Astrocyte (in vitro differentiated cells and primary cell): ENCODE data around the gene ATG14. TPM values are rescaled to one million over a fixed set of nuclear protein-coding genes. Genes with fewer than 3 reads are reported as not detected.
"Not testable (repeated sequence)": the region's sequence is repeated elsewhere in the genome, so short reads cannot be mapped to it uniquely, and the experiment has no call there.

Source experiments
- DNase-seq: peaks from one replicate; pipeline ENCODE4 v3.0.0-alpha.2; 2010; ENCODE audit warnings: low read depth
- FAIRE-seq: peaks from 2 replicates; lab custom pipeline; 2011; peaks lifted over from hg19 to GRCh38; lab: Jason Lieb, UNC
- H2AFZ ChIP-seq: 2 replicates; pipeline ENCODE4 v1.6.0; 2012; ENCODE audit warnings: low read depth, low read length, inconsistent platforms
- H3K27ac ChIP-seq: 2 replicates; pipeline ENCODE4 v1.5.1; 2011; ENCODE audit warnings: low read depth, low read length, inconsistent platforms
- H3K27me3 ChIP-seq: 2 replicates; pipeline ENCODE4 v1.6.0; 2011; ENCODE audit warnings: low read length, inconsistent platforms; ENCODE audit not compliant: insufficient read depth
- H3K36me3 ChIP-seq: 2 replicates; pipeline ENCODE4 v1.5.1; 2011; ENCODE audit warnings: low read length, inconsistent platforms; ENCODE audit not compliant: insufficient read depth
- H3K4me1 ChIP-seq: 2 replicates; pipeline ENCODE4 v1.5.1; 2011; ENCODE audit warnings: low read length, inconsistent platforms; ENCODE audit not compliant: insufficient read depth
- H3K4me2 ChIP-seq: 2 replicates; pipeline ENCODE4 v1.6.0; 2012; ENCODE audit warnings: low read length, inconsistent platforms
- H3K4me3 ChIP-seq: 2 replicates; pipeline ENCODE4 v1.5.1; 2011; ENCODE audit warnings: low read depth, mild to moderate bottlenecking, low read length, inconsistent platforms; ENCODE audit not compliant: insufficient read depth
- H3K79me2 ChIP-seq: 2 replicates; pipeline ENCODE4 v1.6.0; 2012; ENCODE audit warnings: mild to moderate bottlenecking, low read length, inconsistent platforms; ENCODE audit not compliant: insufficient read depth
- H3K9ac ChIP-seq: 2 replicates; pipeline ENCODE4 v1.6.0; 2012; ENCODE audit warnings: mild to moderate bottlenecking, low read length, inconsistent platforms
- H3K9me3 ChIP-seq: 2 replicates; pipeline ENCODE4 v1.5.1; 2012; ENCODE audit warnings: low read depth, mild to moderate bottlenecking, low read length, inconsistent platforms; ENCODE audit not compliant: insufficient read depth
- H4K20me1 ChIP-seq: 2 replicates; pipeline ENCODE4 v1.6.0; 2012; ENCODE audit warnings: low read length, inconsistent platforms; ENCODE audit not compliant: insufficient read depth
- H3K27ac Mint-ChIP-seq: one replicate; pipeline ENCODE4 v1.8.0; 2021; ENCODE audit warnings: mild to moderate bottlenecking, mixed read lengths; ENCODE audit not compliant: unreplicated experiment
- H3K27me3 Mint-ChIP-seq: one replicate; pipeline ENCODE4 v1.8.0; 2021; ENCODE audit warnings: low read depth, mixed read lengths; ENCODE audit not compliant: unreplicated experiment
- H3K36me3 Mint-ChIP-seq: one replicate; pipeline ENCODE4 v1.8.0; 2021; ENCODE audit warnings: low read depth, mixed read lengths; ENCODE audit not compliant: unreplicated experiment
- H3K4me1 Mint-ChIP-seq: one replicate; pipeline ENCODE4 v1.8.0; 2021; ENCODE audit warnings: low read depth, mixed read lengths; ENCODE audit not compliant: unreplicated experiment
- H3K4me3 Mint-ChIP-seq: one replicate; pipeline ENCODE4 v1.8.0; 2021; ENCODE audit warnings: mild to moderate bottlenecking, moderate library complexity, mixed read lengths; ENCODE audit not compliant: unreplicated experiment
- H3K9me3 Mint-ChIP-seq: one replicate; pipeline ENCODE4 v1.8.0; 2021; ENCODE audit warnings: mild to moderate bottlenecking, mixed read lengths; ENCODE audit not compliant: unreplicated experiment
- EZH2 ChIP-seq: IDR thresholded peaks from 2 replicates; pipeline ENCODE4 v1.6.1; 2012; ENCODE audit warnings: mild to moderate bottlenecking, low read length, inconsistent platforms; ENCODE audit not compliant: insufficient read depth
- total RNA-seq: library from RNA; stranded (reverse); gene quantifications from 2 replicates; pipeline ENCODE4 v1.2.1, GENCODE V29; 2021
- TF ChIP-seq, protein P1 (sequence below): IDR thresholded peaks from 2 replicates; pipeline ENCODE4 v1.5.1; 2011; ENCODE audit warnings: low read depth, mild to moderate bottlenecking, inconsistent platforms, low read length, moderate library complexity; ENCODE audit not compliant: insufficient read depth

Gene ATG14
- total RNA-seq, 1 donor from 2014 or later = 11.5 TPM

DNA sequence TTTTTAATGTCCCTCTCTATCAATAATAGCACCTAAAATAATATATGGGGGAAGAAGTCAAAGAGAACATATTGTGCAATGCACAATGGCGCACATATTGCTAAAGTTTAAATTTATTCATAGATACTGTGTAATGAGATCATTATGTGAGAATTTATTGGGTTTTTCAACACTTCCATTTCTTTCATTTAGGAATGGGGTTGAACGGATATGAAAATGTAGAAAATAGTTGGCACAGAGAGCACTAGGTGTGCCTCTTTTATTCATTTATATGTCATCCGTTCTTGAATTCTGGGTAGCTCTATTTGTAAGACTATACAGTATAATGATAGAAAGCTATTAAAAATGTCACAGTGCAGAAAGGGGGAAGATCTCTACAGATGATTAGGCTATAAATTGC lies 63.9 kb downstream of the ATG14 start:
- Mint-ChIP-seq H3K27me3 (no peaks in the 10 kb centered on the region), H3K4me3 (no peak overlapping the region), H3K27ac (no peak overlapping the region), H3K4me1 (peaks cover 5% of the 10 kb centered on the region), H3K9me3 (no peaks in the 10 kb centered on the region), H3K36me3 (peaks cover 15% of the 10 kb centered on the region)
- H3K36me3 ChIP-seq = peaks cover 13% of the 10 kb centered on the region
- peaks cover 68% of the 10 kb centered on the region for H4K20me1 ChIP-seq
- H3K9ac ChIP-seq = no peak overlapping the region
- H3K4me1 ChIP-seq = no peaks in the 10 kb centered on the region
- H3K9me3 ChIP-seq = no peaks in the 10 kb centered on the region
- no peak overlapping the region for H3K4me2 ChIP-seq
- TF ChIP-seq EZH2 = no peak
- TF ChIP-seq, protein P1, sequence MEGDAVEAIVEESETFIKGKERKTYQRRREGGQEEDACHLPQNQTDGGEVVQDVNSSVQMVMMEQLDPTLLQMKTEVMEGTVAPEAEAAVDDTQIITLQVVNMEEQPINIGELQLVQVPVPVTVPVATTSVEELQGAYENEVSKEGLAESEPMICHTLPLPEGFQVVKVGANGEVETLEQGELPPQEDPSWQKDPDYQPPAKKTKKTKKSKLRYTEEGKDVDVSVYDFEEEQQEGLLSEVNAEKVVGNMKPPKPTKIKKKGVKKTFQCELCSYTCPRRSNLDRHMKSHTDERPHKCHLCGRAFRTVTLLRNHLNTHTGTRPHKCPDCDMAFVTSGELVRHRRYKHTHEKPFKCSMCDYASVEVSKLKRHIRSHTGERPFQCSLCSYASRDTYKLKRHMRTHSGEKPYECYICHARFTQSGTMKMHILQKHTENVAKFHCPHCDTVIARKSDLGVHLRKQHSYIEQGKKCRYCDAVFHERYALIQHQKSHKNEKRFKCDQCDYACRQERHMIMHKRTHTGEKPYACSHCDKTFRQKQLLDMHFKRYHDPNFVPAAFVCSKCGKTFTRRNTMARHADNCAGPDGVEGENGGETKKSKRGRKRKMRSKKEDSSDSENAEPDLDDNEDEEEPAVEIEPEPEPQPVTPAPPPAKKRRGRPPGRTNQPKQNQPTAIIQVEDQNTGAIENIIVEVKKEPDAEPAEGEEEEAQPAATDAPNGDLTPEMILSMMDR = no peak
- no peak for DNase-seq
- no peak for FAIRE-seq
- H3K4me3 ChIP-seq = no peak overlapping the region
- no peaks in the 10 kb centered on the region for H3K27me3 ChIP-seq
- no peak overlapping the region for H2AFZ ChIP-seq
- H3K79me2 ChIP-seq = peaks cover 43% of the 10 kb centered on the region
- H3K27ac ChIP-seq = no peak overlapping the region

DNA sequence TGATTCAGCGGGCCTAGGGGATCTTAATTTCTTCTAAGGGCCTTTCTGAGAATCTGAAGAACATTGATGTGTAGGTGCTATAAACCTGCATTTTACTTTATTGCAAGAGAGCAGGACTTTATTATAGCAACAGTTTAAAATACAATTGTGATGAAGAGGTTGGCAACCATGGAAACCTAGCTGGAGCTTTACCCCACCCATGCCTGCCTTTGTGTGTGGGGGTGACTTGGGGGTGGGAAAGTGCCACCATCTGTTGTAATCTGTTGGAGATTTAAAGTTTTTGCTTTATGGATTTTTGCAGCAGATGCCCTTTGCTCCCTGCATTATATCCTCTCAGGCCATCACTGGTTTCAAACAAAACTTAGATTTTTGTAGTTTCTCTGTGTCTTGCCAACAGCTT lies 64.6 kb downstream of the ATG14 start:
- H3K9me3 Mint-ChIP-seq = no peaks in the 10 kb centered on the region
- no peak overlapping the region for H3K27ac ChIP-seq
- no peak for DNase-seq
- no peak overlapping the region for H3K27ac Mint-ChIP-seq
- no peaks in the 10 kb centered on the region for H3K4me1 ChIP-seq
- peaks cover 12% of the 10 kb centered on the region for H3K36me3 ChIP-seq
- no peaks in the 10 kb centered on the region for H3K27me3 ChIP-seq
- no peaks in the 10 kb centered on the region for H3K9me3 ChIP-seq
- H3K79me2 ChIP-seq = peaks cover 48% of the 10 kb centered on the region
- H3K36me3 Mint-ChIP-seq = peaks cover 15% of the 10 kb centered on the region
- no peak overlapping the region for H2AFZ ChIP-seq
- H3K4me3 Mint-ChIP-seq = no peak overlapping the region
- no peak overlapping the region for H3K4me2 ChIP-seq
- H4K20me1 ChIP-seq = peaks cover 72% of the 10 kb centered on the region
- no peak overlapping the region for H3K4me3 ChIP-seq
- H3K4me1 Mint-ChIP-seq = peaks cover 6% of the 10 kb centered on the region
- TF ChIP-seq, protein P1 = no peak
- TF ChIP-seq EZH2 = no peak
- no peak overlapping the region for H3K9ac ChIP-seq
- no peaks in the 10 kb centered on the region for H3K27me3 Mint-ChIP-seq
- no peak for FAIRE-seq

DNA sequence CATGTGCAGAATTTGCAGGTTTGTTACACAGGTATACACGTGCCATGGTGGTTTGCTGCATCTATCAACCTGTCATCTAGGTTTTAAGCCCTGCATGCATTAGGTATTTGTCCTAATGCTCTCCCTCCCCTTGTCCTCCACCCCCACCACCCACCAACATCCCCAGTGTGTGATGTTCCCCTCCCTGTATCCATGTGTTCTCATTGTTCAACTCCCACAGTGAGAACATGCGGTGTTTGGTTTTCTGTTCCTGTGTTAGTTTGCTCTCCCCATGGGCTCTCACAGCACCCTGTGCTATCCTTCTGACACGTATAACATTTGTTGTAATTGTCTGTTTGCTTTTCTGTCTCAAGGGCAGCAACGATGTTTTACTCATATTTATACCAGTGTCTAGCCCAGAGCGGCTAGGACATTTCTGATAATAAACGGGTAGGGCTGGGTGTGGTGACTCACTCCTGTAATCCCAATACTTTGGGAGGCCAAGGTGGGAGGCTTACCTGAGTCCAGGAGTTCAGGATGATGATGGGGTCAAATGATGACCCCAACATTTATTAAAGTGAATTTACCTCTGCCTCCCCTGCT lies 67.0 kb downstream of the ATG14 start:
- H3K36me3 Mint-ChIP-seq, H3K4me2 ChIP-seq, FAIRE-seq, H3K27ac Mint-ChIP-seq, H3K9me3 ChIP-seq, H3K4me3 Mint-ChIP-seq, H3K9me3 Mint-ChIP-seq, DNase-seq, H3K4me3 ChIP-seq, H3K36me3 ChIP-seq, H3K27ac ChIP-seq, H2AFZ ChIP-seq, H3K9ac ChIP-seq, H3K27me3 ChIP-seq, H3K27me3 Mint-ChIP-seq, H3K4me1 ChIP-seq: not testable (repeated sequence)
- Histone ChIP-seq H3K79me2 (peaks cover 72% of the 10 kb centered on the region), H4K20me1 (peaks cover 85% of the 10 kb centered on the region)
- H3K4me1 Mint-ChIP-seq = peaks cover 21% of the 10 kb centered on the region
